RWPE1 (cell line): ENCODE data around the gene GATA6.

Experiments used
- CTCF ChIA-PET: fragments of 350-600 bp; sonication (Branson Sonifier 250); formaldehyde crosslinking; extraction: SDS; loops from one replicate; lab custom pipeline; 2021; lab: Yijun Ruan, JAX
- POLR2A ChIA-PET: fragments of 400-600 bp; formaldehyde crosslinking; extraction: SDS; loops from one replicate; lab custom pipeline; 2020; ENCODE audit warnings: antibody characterized with exemption; ENCODE audit not compliant: low non-redundant PET; lab: Yijun Ruan, JAX
- DNase-seq: peaks from one replicate; pipeline ENCODE4 v3.0.0; 2012; ENCODE audit warnings: low spot score
- H3K27ac ChIP-seq: fragments of 450-650 bp; 2 replicates; pipeline ENCODE4 v1.5.1; 2017
- TF ChIP-seq, protein P1 (sequence below): fragments of 450-650 bp; conservative IDR thresholded peaks from 2 replicates; pipeline ENCODE4 v1.5.1; 2017; ENCODE audit warnings: low read depth, mild to moderate bottlenecking

GATA6 gene

DNA sequence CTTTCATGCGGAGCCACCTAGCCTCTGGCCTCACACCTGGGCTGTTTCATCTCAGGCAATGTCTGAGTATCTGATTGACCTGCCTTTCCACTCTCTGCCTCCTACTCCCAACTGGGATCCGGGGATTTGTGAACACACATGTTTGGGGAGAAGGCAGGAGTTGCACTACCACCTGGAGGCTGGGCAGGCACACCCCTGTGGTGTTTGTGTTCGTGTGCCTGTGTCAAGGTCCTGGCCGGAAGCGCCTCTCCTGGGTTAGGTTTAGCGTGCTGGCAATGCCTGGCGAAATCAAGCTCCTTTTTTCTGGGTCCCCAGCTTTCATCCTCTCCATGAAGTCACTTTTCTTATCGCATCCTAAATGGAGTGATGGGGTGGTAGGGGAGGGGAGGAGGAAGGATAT is 63.9 kb downstream of the GATA6 start:
- TF ChIP-seq, protein P1, sequence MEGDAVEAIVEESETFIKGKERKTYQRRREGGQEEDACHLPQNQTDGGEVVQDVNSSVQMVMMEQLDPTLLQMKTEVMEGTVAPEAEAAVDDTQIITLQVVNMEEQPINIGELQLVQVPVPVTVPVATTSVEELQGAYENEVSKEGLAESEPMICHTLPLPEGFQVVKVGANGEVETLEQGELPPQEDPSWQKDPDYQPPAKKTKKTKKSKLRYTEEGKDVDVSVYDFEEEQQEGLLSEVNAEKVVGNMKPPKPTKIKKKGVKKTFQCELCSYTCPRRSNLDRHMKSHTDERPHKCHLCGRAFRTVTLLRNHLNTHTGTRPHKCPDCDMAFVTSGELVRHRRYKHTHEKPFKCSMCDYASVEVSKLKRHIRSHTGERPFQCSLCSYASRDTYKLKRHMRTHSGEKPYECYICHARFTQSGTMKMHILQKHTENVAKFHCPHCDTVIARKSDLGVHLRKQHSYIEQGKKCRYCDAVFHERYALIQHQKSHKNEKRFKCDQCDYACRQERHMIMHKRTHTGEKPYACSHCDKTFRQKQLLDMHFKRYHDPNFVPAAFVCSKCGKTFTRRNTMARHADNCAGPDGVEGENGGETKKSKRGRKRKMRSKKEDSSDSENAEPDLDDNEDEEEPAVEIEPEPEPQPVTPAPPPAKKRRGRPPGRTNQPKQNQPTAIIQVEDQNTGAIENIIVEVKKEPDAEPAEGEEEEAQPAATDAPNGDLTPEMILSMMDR = no peak
- POLR2A ChIA-PET = no interaction called here
- no peak for DNase-seq
- CTCF ChIA-PET = no interaction called here
- no peak overlapping the region for H3K27ac ChIP-seq

- ChIA-PET POLR2A (no interaction called here), CTCF (interaction anchor here (0.6 kb wide), 1 partner anchor 28 kb away, joined by 3 read pairs; no protein-coding TSS in a partner anchor)
- no peak for DNase-seq
- H3K27ac ChIP-seq = no peak overlapping the region
- TF ChIP-seq, protein P1 = no peak
Observed at GRCh38 chr18:22238036-22238435, 68.6 kb downstream of the GATA6 start.

- H3K27ac ChIP-seq = no peak overlapping the region
- TF ChIP-seq, protein P1 = no peak
- no peak for DNase-seq
- ChIA-PET CTCF (interaction anchor here (0.5 kb wide), 1 partner anchor 299 kb away, joined by 4 read pairs; no protein-coding TSS in a partner anchor), POLR2A (no interaction called here)
Observed at GRCh38 chr18:22238681-22239080, 69.3 kb downstream of the GATA6 start.

- H3K27ac ChIP-seq = no peak overlapping the region
- POLR2A ChIA-PET = no interaction called here
- TF ChIP-seq, protein P1 = no peak
- CTCF ChIA-PET = interaction anchor here (0.5 kb wide), 1 partner anchor 246 kb away, joined by 4 read pairs; no protein-coding TSS in a partner anchor
- no peak for DNase-seq
Observed at GRCh38 chr18:22241921-22242361, 72.6 kb downstream of the GATA6 start.

DNA sequence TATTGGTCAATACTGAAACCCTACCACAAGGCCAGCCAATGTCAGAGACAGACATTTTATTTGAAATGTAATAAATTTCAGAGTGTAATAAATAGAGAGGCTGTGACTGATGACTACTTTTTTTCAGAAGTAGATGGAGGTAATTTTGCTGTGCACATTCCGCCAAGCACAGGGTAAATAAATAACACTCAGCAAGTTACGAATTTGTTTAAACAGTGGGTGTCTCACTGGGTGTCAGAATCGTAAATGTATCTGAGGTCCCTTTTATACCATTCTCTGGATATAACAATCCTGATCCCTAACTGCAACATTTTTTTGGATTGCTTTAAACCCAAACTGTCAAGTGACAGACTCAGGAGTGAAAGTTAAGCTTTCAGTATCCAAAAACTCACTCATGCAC is 74.1 kb downstream of the GATA6 start:
- TF ChIP-seq, protein P1 = no peak
- no peak for DNase-seq
- ChIA-PET CTCF (interaction anchor here (0.6 kb wide), 1 partner anchor 20 kb away, joined by 3 read pairs; no protein-coding TSS in a partner anchor), POLR2A (no interaction called here)
- H3K27ac ChIP-seq = no peak overlapping the region

- peak overlapping the region; percentile 76 for H3K27ac ChIP-seq
- ChIA-PET CTCF (interaction anchor here (0.6 kb wide), 1 partner anchor 465 kb away, joined by 5 read pairs; no protein-coding TSS in a partner anchor), POLR2A (no interaction called here)
- TF ChIP-seq, protein P1 = no peak
- DNase-seq = no peak
Observed at GRCh38 chr18:22250026-22250425, 80.6 kb downstream of the GATA6 start.
